Stimulated activated CD8-positive, alpha-beta memory T cell treated with anti-CD3 and anti-CD28 coated beads, Interleukin-12 subunit alpha, Interleukin-12 subunit beta, amount 100 ng/mL, for 24 hours (primary cell): Measurements from ENCODE around the gene WASF2.
"Not testable (repeated sequence)": the region's sequence is repeated elsewhere in the genome, so short reads cannot be mapped to it uniquely, and the experiment has no call there.

Source experiments
- DNase-seq: peaks from one replicate; pipeline ENCODE4 v3.0.0-alpha.2; 2020; ENCODE audit errors: extremely low read depth

The WASF2 gene

GRCh38 chr1:27454610-27455009 is 35.4 kb downstream of the WASF2 start:
- DNase-seq = no peak

GRCh38 chr1:27451343-27451742 is 38.6 kb downstream of the WASF2 start:
- no peak for DNase-seq

- DNase-seq = no peak
Observed at GRCh38 chr1:27448982-27449381, 41.0 kb downstream of the WASF2 start.

- DNase-seq = no peak
Observed at GRCh38 chr1:27447883-27448282, 42.1 kb downstream of the WASF2 start.

GRCh38 chr1:27447399-27447798 is 42.6 kb downstream of the WASF2 start:
- DNase-seq = no peak

- DNase-seq = no peak
Observed at GRCh38 chr1:27446496-27447020, 43.4 kb downstream of the WASF2 start.

- no peak for DNase-seq
Observed at GRCh38 chr1:27445177-27445936, 44.6 kb downstream of the WASF2 start.

GRCh38 chr1:27444632-27445031 is 45.3 kb downstream of the WASF2 start:
- DNase-seq = no peak

- DNase-seq = no peak
Observed at GRCh38 chr1:27439150-27439549, 50.8 kb downstream of the WASF2 start.

- DNase-seq = no peak
Observed at GRCh38 chr1:27438621-27439061, 51.3 kb downstream of the WASF2 start.

- DNase-seq = no peak
Observed at GRCh38 chr1:27436204-27437159, 53.5 kb downstream of the WASF2 start.

- no peak for DNase-seq
Observed at GRCh38 chr1:27435566-27436203, 54.3 kb downstream of the WASF2 start.

- no peak for DNase-seq
Observed at GRCh38 chr1:27433706-27434105, 56.3 kb downstream of the WASF2 start.

- DNase-seq = not testable (repeated sequence)
Observed at GRCh38 chr1:27432725-27433124, 57.2 kb downstream of the WASF2 start.

- no peak for DNase-seq
Observed at GRCh38 chr1:27431601-27431940, 58.4 kb downstream of the WASF2 start.

GRCh38 chr1:27430903-27431600 is 58.9 kb downstream of the WASF2 start:
- DNase-seq = no peak

- DNase-seq = no peak
Observed at GRCh38 chr1:27429029-27429425, 60.9 kb downstream of the WASF2 start.

- DNase-seq = no peak
Observed at GRCh38 chr1:27428316-27429028, 61.5 kb downstream of the WASF2 start.

GRCh38 chr1:27427816-27428315 is 62.1 kb downstream of the WASF2 start:
- no peak for DNase-seq

- no peak for DNase-seq
Observed at GRCh38 chr1:27427329-27427728, 62.6 kb downstream of the WASF2 start.

- no peak for DNase-seq
Observed at GRCh38 chr1:27423709-27424108, 66.3 kb downstream of the WASF2 start.
